ENCODE data around the gene MOB1B.

DNA sequence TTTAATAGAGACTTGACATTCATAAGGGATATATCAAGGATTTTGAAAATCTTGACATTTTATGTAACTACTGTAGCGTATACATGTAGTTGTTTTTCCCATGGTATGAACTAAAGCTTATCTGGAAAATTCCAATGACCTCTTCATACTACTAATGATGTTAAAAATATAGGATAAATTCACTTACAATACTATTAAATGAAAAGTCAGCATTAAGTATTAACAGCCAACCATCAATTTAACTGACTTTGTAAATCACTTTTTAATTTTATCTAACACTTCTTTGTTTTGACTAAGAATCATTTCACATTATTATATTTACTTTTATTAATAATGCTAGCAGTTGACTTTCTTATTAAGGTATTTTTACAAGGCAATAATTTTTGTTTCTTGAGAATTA is 125.4 kb downstream of the MOB1B start:
- TF ChIP-seq, protein P1, sequence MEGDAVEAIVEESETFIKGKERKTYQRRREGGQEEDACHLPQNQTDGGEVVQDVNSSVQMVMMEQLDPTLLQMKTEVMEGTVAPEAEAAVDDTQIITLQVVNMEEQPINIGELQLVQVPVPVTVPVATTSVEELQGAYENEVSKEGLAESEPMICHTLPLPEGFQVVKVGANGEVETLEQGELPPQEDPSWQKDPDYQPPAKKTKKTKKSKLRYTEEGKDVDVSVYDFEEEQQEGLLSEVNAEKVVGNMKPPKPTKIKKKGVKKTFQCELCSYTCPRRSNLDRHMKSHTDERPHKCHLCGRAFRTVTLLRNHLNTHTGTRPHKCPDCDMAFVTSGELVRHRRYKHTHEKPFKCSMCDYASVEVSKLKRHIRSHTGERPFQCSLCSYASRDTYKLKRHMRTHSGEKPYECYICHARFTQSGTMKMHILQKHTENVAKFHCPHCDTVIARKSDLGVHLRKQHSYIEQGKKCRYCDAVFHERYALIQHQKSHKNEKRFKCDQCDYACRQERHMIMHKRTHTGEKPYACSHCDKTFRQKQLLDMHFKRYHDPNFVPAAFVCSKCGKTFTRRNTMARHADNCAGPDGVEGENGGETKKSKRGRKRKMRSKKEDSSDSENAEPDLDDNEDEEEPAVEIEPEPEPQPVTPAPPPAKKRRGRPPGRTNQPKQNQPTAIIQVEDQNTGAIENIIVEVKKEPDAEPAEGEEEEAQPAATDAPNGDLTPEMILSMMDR (IDR thresholded peaks at IDR 0.05) = no peak
- TF ChIP-seq POLR2A (IDR thresholded peaks at IDR 0.05) = no peak

All from esophagus squamous epithelium (tissue), 4 donors.